ENCODE data around the gene TREML2. TPM values are rescaled to one million over a fixed set of nuclear protein-coding genes. Genes with fewer than 3 reads are reported as not detected.

Gene TREML2
- total and polyA plus RNA-seq, 2 of the 8 experiments (the other 6 are each of a cell fraction or from before 2014, with no cell fraction given), result 0.09 to 0.18 TPM

DNA sequence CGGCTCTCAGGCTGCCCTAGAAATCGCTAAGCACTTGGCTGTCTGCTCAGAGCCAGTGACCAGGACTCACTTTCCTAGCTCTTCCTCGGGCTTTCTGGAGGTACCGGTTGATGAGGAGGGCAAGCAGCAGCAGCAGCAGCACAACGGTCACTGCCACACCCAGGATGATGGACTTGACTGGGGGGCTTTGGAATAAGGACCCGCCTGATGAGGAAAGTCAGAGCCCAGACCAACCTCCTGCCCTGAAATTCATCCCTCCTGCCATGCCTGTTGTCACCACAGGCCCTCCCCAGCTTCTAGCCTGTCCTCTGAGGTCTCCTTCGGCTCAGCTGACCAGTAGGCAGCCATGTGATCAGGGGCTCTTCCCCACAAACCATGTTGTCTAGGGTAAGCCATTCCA lies 16.2 kb downstream of the TREML2 start (continued):
- TF ChIP-seq, protein P1, sequence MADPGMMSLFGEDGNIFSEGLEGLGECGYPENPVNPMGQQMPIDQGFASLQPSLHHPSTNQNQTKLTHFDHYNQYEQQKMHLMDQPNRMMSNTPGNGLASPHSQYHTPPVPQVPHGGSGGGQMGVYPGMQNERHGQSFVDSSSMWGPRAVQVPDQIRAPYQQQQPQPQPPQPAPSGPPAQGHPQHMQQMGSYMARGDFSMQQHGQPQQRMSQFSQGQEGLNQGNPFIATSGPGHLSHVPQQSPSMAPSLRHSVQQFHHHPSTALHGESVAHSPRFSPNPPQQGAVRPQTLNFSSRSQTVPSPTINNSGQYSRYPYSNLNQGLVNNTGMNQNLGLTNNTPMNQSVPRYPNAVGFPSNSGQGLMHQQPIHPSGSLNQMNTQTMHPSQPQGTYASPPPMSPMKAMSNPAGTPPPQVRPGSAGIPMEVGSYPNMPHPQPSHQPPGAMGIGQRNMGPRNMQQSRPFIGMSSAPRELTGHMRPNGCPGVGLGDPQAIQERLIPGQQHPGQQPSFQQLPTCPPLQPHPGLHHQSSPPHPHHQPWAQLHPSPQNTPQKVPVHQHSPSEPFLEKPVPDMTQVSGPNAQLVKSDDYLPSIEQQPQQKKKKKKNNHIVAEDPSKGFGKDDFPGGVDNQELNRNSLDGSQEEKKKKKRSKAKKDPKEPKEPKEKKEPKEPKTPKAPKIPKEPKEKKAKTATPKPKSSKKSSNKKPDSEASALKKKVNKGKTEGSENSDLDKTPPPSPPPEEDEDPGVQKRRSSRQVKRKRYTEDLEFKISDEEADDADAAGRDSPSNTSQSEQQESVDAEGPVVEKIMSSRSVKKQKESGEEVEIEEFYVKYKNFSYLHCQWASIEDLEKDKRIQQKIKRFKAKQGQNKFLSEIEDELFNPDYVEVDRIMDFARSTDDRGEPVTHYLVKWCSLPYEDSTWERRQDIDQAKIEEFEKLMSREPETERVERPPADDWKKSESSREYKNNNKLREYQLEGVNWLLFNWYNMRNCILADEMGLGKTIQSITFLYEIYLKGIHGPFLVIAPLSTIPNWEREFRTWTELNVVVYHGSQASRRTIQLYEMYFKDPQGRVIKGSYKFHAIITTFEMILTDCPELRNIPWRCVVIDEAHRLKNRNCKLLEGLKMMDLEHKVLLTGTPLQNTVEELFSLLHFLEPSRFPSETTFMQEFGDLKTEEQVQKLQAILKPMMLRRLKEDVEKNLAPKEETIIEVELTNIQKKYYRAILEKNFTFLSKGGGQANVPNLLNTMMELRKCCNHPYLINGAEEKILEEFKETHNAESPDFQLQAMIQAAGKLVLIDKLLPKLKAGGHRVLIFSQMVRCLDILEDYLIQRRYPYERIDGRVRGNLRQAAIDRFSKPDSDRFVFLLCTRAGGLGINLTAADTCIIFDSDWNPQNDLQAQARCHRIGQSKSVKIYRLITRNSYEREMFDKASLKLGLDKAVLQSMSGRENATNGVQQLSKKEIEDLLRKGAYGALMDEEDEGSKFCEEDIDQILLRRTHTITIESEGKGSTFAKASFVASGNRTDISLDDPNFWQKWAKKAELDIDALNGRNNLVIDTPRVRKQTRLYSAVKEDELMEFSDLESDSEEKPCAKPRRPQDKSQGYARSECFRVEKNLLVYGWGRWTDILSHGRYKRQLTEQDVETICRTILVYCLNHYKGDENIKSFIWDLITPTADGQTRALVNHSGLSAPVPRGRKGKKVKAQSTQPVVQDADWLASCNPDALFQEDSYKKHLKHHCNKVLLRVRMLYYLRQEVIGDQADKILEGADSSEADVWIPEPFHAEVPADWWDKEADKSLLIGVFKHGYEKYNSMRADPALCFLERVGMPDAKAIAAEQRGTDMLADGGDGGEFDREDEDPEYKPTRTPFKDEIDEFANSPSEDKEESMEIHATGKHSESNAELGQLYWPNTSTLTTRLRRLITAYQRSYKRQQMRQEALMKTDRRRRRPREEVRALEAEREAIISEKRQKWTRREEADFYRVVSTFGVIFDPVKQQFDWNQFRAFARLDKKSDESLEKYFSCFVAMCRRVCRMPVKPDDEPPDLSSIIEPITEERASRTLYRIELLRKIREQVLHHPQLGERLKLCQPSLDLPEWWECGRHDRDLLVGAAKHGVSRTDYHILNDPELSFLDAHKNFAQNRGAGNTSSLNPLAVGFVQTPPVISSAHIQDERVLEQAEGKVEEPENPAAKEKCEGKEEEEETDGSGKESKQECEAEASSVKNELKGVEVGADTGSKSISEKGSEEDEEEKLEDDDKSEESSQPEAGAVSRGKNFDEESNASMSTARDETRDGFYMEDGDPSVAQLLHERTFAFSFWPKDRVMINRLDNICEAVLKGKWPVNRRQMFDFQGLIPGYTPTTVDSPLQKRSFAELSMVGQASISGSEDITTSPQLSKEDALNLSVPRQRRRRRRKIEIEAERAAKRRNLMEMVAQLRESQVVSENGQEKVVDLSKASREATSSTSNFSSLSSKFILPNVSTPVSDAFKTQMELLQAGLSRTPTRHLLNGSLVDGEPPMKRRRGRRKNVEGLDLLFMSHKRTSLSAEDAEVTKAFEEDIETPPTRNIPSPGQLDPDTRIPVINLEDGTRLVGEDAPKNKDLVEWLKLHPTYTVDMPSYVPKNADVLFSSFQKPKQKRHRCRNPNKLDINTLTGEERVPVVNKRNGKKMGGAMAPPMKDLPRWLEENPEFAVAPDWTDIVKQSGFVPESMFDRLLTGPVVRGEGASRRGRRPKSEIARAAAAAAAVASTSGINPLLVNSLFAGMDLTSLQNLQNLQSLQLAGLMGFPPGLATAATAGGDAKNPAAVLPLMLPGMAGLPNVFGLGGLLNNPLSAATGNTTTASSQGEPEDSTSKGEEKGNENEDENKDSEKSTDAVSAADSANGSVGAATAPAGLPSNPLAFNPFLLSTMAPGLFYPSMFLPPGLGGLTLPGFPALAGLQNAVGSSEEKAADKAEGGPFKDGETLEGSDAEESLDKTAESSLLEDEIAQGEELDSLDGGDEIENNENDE (IDR thresholded peaks at IDR 0.05; ENCODE audit: insufficient replicate concordance, low read length), result no peak
- TF ChIP-seq CBX8 (IDR thresholded peaks at IDR 0.05; ENCODE audit: borderline replicate concordance, low read depth, low read length), result no peak
- TF ChIP-seq GABPA (IDR thresholded peaks at IDR 0.05; ENCODE audit: borderline replicate concordance, insufficient read depth, low read length), result no peak
- TF ChIP-seq BRCA1 (IDR thresholded peaks at IDR 0.05; ENCODE audit: low read depth, low read length), result no peak
- TF ChIP-seq, protein P2, sequence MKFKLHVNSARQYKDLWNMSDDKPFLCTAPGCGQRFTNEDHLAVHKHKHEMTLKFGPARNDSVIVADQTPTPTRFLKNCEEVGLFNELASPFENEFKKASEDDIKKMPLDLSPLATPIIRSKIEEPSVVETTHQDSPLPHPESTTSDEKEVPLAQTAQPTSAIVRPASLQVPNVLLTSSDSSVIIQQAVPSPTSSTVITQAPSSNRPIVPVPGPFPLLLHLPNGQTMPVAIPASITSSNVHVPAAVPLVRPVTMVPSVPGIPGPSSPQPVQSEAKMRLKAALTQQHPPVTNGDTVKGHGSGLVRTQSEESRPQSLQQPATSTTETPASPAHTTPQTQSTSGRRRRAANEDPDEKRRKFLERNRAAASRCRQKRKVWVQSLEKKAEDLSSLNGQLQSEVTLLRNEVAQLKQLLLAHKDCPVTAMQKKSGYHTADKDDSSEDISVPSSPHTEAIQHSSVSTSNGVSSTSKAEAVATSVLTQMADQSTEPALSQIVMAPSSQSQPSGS (IDR thresholded peaks at IDR 0.05; ENCODE audit: low read length), result no peak
- TF ChIP-seq RBBP5 (IDR thresholded peaks at IDR 0.05; ENCODE audit: borderline replicate concordance, low read depth, low read length), result no peak
- TF ChIP-seq ASH2L (IDR thresholded peaks at IDR 0.05; ENCODE audit: low read length), result no peak
- TF ChIP-seq HDAC2 (IDR thresholded peaks at IDR 0.05; ENCODE audit: borderline replicate concordance in 1 of 2, low read depth in 2 of 2, low read length in 2 of 2), result no peak
- no peak for TF ChIP-seq JUND (IDR thresholded peaks at IDR 0.05; ENCODE audit: low read length)
- no peak for TF ChIP-seq NRF1 (IDR thresholded peaks at IDR 0.05; ENCODE audit: low read depth, low read length)
